Measurements from ENCODE around the gene CELF4.

CELF4 gene

DNA sequence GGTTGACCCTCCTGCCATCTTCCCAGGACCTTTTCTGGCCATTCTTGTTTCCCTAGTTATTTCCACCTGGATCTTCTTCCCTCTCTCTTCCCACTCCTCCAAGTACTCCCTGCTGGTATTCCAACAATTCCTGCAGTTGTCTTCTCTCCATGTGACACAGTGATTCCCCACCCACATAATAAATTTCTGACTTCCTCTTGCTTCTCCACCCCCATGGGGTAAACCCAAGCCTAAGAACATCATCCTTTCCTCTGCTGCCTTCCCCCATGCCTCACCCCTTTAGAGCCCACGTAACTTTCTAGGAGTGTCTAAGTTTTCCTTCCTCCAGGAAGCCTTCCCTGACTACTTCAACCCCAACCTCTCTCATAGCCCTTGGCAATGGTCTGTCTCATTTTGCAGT lies 72.6 kb downstream of the CELF4 start:
- no peaks in the 10 kb centered on the region for H3K4me1 ChIP-seq
- no peak for DNase-seq
- no peak overlapping the region for H3K4me3 ChIP-seq (ENCODE audit: low read depth, low read length)
- no peaks in the 10 kb centered on the region for H3K36me3 ChIP-seq
- TF ChIP-seq, protein P1, sequence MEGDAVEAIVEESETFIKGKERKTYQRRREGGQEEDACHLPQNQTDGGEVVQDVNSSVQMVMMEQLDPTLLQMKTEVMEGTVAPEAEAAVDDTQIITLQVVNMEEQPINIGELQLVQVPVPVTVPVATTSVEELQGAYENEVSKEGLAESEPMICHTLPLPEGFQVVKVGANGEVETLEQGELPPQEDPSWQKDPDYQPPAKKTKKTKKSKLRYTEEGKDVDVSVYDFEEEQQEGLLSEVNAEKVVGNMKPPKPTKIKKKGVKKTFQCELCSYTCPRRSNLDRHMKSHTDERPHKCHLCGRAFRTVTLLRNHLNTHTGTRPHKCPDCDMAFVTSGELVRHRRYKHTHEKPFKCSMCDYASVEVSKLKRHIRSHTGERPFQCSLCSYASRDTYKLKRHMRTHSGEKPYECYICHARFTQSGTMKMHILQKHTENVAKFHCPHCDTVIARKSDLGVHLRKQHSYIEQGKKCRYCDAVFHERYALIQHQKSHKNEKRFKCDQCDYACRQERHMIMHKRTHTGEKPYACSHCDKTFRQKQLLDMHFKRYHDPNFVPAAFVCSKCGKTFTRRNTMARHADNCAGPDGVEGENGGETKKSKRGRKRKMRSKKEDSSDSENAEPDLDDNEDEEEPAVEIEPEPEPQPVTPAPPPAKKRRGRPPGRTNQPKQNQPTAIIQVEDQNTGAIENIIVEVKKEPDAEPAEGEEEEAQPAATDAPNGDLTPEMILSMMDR (IDR thresholded peaks at IDR 0.05; ENCODE audit: low read depth, low read length): no peak
- H3K27me3 ChIP-seq: no peaks in the 10 kb centered on the region
- H3K9me3 ChIP-seq: no peaks in the 10 kb centered on the region

GRCh38 chr18:37491526-37491925 lies 74.1 kb downstream of the CELF4 start:
- H3K4me1 ChIP-seq: no peaks in the 10 kb centered on the region
- H3K36me3 ChIP-seq: no peaks in the 10 kb centered on the region
- H3K27me3 ChIP-seq: no peaks in the 10 kb centered on the region
- TF ChIP-seq, protein P1 (IDR thresholded peaks at IDR 0.05; ENCODE audit: low read depth, low read length): no peak
- H3K9me3 ChIP-seq: no peaks in the 10 kb centered on the region
- no peak for DNase-seq
- no peak overlapping the region for H3K4me3 ChIP-seq (ENCODE audit: low read depth, low read length)

GRCh38 chr18:37489998-37490397 lies 75.6 kb downstream of the CELF4 start:
- H3K36me3 ChIP-seq: no peaks in the 10 kb centered on the region
- no peaks in the 10 kb centered on the region for H3K27me3 ChIP-seq
- DNase-seq: no peak
- H3K4me1 ChIP-seq: no peaks in the 10 kb centered on the region
- no peak overlapping the region for H3K4me3 ChIP-seq (ENCODE audit: low read depth, low read length)
- H3K9me3 ChIP-seq: no peaks in the 10 kb centered on the region
- TF ChIP-seq, protein P1 (IDR thresholded peaks at IDR 0.05; ENCODE audit: low read depth, low read length): no peak

- TF ChIP-seq, protein P1 (IDR thresholded peaks at IDR 0.05; ENCODE audit: low read depth, low read length): no peak
- Histone ChIP-seq H3K9me3 (no peaks in the 10 kb centered on the region), H3K27me3 (no peaks in the 10 kb centered on the region), H3K4me1 (no peaks in the 10 kb centered on the region), H3K4me3 (ENCODE audit: low read depth, low read length) (no peak overlapping the region), H3K36me3 (no peaks in the 10 kb centered on the region)
- DNase-seq: no peak
These were observed 76.6 kb downstream of the CELF4 start for GRCh38 chr18:37489011-37489410.

DNA sequence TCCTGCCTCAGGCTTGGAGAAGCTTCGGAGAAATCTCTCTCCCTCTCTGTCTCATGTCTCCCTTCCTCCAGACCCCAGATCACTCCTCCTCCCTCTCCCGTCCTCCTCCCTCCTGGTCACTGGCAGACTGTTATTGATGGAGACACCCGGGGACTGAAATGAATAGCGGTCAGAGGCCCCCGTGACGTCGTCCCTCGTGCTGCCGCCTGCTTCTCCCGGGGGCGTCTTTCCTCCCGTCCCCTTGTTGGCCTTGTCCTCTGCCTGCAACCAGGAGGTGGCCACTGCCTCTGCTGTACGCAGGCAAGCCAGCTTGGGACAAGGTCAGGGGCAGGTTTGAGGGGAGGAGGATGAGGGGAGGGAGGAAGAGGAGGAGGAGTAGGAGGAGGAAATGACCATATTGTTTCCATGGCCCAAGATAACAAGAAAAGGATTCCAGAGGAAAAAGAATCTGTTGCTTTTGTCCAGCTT lies 78.2 kb downstream of the CELF4 start:
- H3K9me3 ChIP-seq: no peaks in the 10 kb centered on the region
- peaks cover 3% of the 10 kb centered on the region for H3K4me1 ChIP-seq
- H3K36me3 ChIP-seq: no peaks in the 10 kb centered on the region
- no peak for DNase-seq
- no peaks in the 10 kb centered on the region for H3K27me3 ChIP-seq
- no peak overlapping the region for H3K4me3 ChIP-seq (ENCODE audit: low read depth, low read length)
- TF ChIP-seq, protein P1 (IDR thresholded peaks at IDR 0.05; ENCODE audit: low read depth, low read length): no peak

DNA sequence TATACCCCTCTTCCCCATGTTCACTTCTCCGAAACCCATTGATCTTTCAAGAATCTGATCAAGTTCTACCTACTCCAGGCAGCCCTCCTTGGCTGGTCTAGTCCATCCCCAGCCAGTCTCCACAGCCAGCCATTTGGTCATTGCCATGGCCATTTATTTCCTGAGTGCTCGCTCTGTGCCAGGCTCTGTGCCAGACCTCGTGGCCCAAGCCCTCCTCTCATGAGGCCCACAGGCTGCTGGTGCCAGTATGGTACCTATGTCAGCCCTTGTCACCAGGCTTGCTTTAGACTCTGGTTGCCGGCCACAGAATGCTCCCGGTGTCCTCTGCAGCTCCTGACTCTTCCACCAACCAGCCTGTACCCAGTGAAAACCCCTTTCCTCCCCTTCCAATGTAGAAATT lies 78.8 kb downstream of the CELF4 start:
- no peaks in the 10 kb centered on the region for H3K27me3 ChIP-seq
- peaks cover 7% of the 10 kb centered on the region for H3K4me1 ChIP-seq
- no peak overlapping the region for H3K4me3 ChIP-seq (ENCODE audit: low read depth, low read length)
- DNase-seq: no peak
- H3K36me3 ChIP-seq: no peaks in the 10 kb centered on the region
- TF ChIP-seq, protein P1 (IDR thresholded peaks at IDR 0.05; ENCODE audit: low read depth, low read length): no peak
- no peaks in the 10 kb centered on the region for H3K9me3 ChIP-seq
